SK-N-SH treated with all-trans-retinoic acid at 6 μM for 48 hours (cell line): ENCODE data around the gene SPACA6.

ENCODE experiments used
- ARNTL ChIP-seq: fragments of 450-650 bp; formaldehyde crosslinking; IDR thresholded peaks from 2 replicates; pipeline ENCODE4 v1.5.0; 2020; ENCODE audit warnings: low read depth, mild to moderate bottlenecking, moderate library complexity, borderline replicate concordance
- BACH2 ChIP-seq: fragments of 250-450 bp; sonication (Bioruptor Pico); IDR thresholded peaks from 2 replicates; pipeline ENCODE4 v1.9.0; 2021; ENCODE audit warnings: mild to moderate bottlenecking, borderline replicate concordance
- CREB5 ChIP-seq: fragments of 250-450 bp; sonication (Bioruptor Pico); IDR thresholded peaks from 2 replicates; pipeline ENCODE4 v1.5.1; 2020; ENCODE audit warnings: low read depth, mild to moderate bottlenecking, moderate library complexity
- CSDC2 ChIP-seq: fragments of 250-450 bp; sonication (Bioruptor Pico); IDR thresholded peaks from 2 replicates; pipeline ENCODE4 v1.5.0; 2020; ENCODE audit warnings: mild to moderate bottlenecking, moderate library complexity
- CSRNP3 ChIP-seq: fragments of 250-450 bp; sonication (Bioruptor Pico); IDR thresholded peaks from 2 replicates; pipeline ENCODE4 v1.5.1; 2021; ENCODE audit warnings: mild to moderate bottlenecking, moderate library complexity
- PATZ1 ChIP-seq: fragments of 250-450 bp; sonication (Bioruptor Pico); IDR thresholded peaks from 2 replicates; pipeline ENCODE4 v1.8.0; 2020; ENCODE audit warnings: mild to moderate bottlenecking, moderate library complexity, borderline replicate concordance
- PPARA ChIP-seq: fragments of 250-450 bp; sonication (Bioruptor Pico); IDR thresholded peaks from 2 replicates; pipeline ENCODE4 v1.5.0; 2020; ENCODE audit warnings: mild to moderate bottlenecking, borderline replicate concordance
- RARB ChIP-seq: fragments of 250-450 bp; sonication (Bioruptor Pico); IDR thresholded peaks from 2 replicates; pipeline ENCODE4 v1.8.0; 2021; ENCODE audit warnings: mild to moderate bottlenecking, moderate library complexity
- SNAI2 ChIP-seq: fragments of 250-450 bp; sonication (Bioruptor Pico); IDR thresholded peaks from 2 replicates; pipeline ENCODE4 v1.5.0; 2020; ENCODE audit warnings: mild to moderate bottlenecking, moderate library complexity
- ZC3H10 ChIP-seq: fragments of 250-450 bp; sonication (Bioruptor Pico); IDR thresholded peaks from 2 replicates; pipeline ENCODE4 v1.5.1; 2021; ENCODE audit warnings: mild to moderate bottlenecking, moderate library complexity
- ZFP30 ChIP-seq: fragments of 450-650 bp; formaldehyde crosslinking; IDR thresholded peaks from 2 replicates; pipeline ENCODE4 v1.5.0; 2022; ENCODE audit warnings: mild to moderate bottlenecking, moderate library complexity
- ZNF70 ChIP-seq: fragments of 450-650 bp; formaldehyde crosslinking; IDR thresholded peaks from 2 replicates; pipeline ENCODE4 v1.5.0; 2020; ENCODE audit warnings: mild to moderate bottlenecking, moderate library complexity
- ZNF8 ChIP-seq: fragments of 450-650 bp; formaldehyde crosslinking; IDR thresholded peaks from 2 replicates; pipeline ENCODE4 v1.5.0; 2020; ENCODE audit warnings: mild to moderate bottlenecking, moderate library complexity
- TF ChIP-seq, protein P1 (sequence below): fragments of 250-450 bp; sonication (Bioruptor Pico); IDR thresholded peaks from 2 replicates; pipeline ENCODE4 v1.8.0; 2021; ENCODE audit warnings: low read depth, mild to moderate bottlenecking, moderate library complexity, borderline replicate concordance

- TF ChIP-seq SNAI2 (CRISPR knock-in tag) (no peak), ARNTL (CRISPR knock-in tag) (no peak), PATZ1 (CRISPR knock-in tag) (no peak), ZFP30 (CRISPR knock-in tag) (no peak), RARB (CRISPR knock-in tag) (no peak), ZC3H10 (no peak), CSDC2 (CRISPR knock-in tag) (no peak), CREB5 (CRISPR knock-in tag) (no peak), CSRNP3 (CRISPR knock-in tag) (no peak), BACH2 (CRISPR knock-in tag) (no peak), ZNF70 (CRISPR knock-in tag) (no peak), ZNF8 (no peak), PPARA (CRISPR knock-in tag) (no peak)
- TF ChIP-seq, protein P1, sequence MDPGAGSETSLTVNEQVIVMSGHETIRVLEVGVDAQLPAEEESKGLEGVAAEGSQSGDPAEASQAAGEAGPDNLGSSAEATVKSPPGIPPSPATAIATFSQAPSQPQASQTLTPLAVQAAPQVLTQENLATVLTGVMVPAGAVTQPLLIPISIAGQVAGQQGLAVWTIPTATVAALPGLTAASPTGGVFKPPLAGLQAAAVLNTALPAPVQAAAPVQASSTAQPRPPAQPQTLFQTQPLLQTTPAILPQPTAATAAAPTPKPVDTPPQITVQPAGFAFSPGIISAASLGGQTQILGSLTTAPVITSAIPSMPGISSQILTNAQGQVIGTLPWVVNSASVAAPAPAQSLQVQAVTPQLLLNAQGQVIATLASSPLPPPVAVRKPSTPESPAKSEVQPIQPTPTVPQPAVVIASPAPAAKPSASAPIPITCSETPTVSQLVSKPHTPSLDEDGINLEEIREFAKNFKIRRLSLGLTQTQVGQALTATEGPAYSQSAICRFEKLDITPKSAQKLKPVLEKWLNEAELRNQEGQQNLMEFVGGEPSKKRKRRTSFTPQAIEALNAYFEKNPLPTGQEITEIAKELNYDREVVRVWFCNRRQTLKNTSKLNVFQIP (CRISPR knock-in tag) = no peak
Observed at GRCh38 chr19:51714848-51715247, 21.7 kb downstream of the SPACA6 start.
